Parathyroid adenoma (tissue), 2 donors: Measurements from ENCODE around the gene NLRP9.

Experiments
- H2AFZ ChIP-seq: fragments of 300-600 bp; sonication (generic); one replicate; pipeline ENCODE4 v1.7.0; 2017; ENCODE audit warnings: antibody characterized with exemption, mild to moderate bottlenecking
- H3K27ac ChIP-seq: fragments of 300-600 bp; sonication (generic); one replicate; pipeline ENCODE4 v1.7.0; 2017
- H3K27me3 ChIP-seq: fragments of 300-600 bp; sonication (generic); one replicate; pipeline ENCODE4 v1.7.0; 2017; ENCODE audit warnings: low read length; ENCODE audit not compliant: control insufficient read depth, insufficient read depth
- H3K36me3 ChIP-seq: fragments of 300-600 bp; sonication (generic); one replicate; pipeline ENCODE4 v1.7.0; 2017; ENCODE audit warnings: low read length; ENCODE audit not compliant: control insufficient read depth, insufficient read depth
- H3K4me1 ChIP-seq: fragments of 300-600 bp; sonication (generic); one replicate; pipeline ENCODE4 v1.7.0; 2017; ENCODE audit warnings: control low read depth
- H3K4me2 ChIP-seq: fragments of 300-600 bp; sonication (generic); one replicate; pipeline ENCODE4 v1.7.0; 2017; ENCODE audit warnings: low read length
- H3K4me3 ChIP-seq: fragments of 300-600 bp; sonication (generic); one replicate; pipeline ENCODE4 v1.7.0; 2017; ENCODE audit warnings: low read depth, low read length
- H3K79me2 ChIP-seq: fragments of 300-600 bp; sonication (generic); one replicate; pipeline ENCODE4 v1.7.0; 2017; ENCODE audit warnings: control low read depth
- H3K9ac ChIP-seq: fragments of 300-600 bp; sonication (generic); one replicate; pipeline ENCODE4 v1.7.0; 2017; ENCODE audit warnings: mild to moderate bottlenecking
- H3K9me3 ChIP-seq: fragments of 300-600 bp; sonication (generic); one replicate; pipeline ENCODE4 v1.7.0; 2017; ENCODE audit warnings: low read length; ENCODE audit not compliant: control insufficient read depth
- TF ChIP-seq, protein P1 (sequence below): fragments of 300-600 bp; sonication (generic); IDR thresholded peaks from one replicate; pipeline ENCODE4 v1.7.0; 2017; ENCODE audit warnings: antibody characterized with exemption, mild to moderate bottlenecking
- donor health status: primary hyperparathyroidism.

Gene NLRP9

GRCh38 chr19:55685776-55686175, 52.4 kb downstream of the NLRP9 start:
- Histone ChIP-seq H3K9me3 (no peaks in the 10 kb centered on the region), H2AFZ (no peak overlapping the region), H3K27ac (no peak overlapping the region), H3K79me2 (peaks cover 63% of the 10 kb centered on the region), H3K4me3 (no peak overlapping the region), H3K36me3 (no peaks in the 10 kb centered on the region), H3K27me3 (no peaks in the 10 kb centered on the region), H3K9ac (no peak overlapping the region), H3K4me1 (peaks cover 10% of the 10 kb centered on the region), H3K4me2 (no peak overlapping the region)
- TF ChIP-seq, protein P1, sequence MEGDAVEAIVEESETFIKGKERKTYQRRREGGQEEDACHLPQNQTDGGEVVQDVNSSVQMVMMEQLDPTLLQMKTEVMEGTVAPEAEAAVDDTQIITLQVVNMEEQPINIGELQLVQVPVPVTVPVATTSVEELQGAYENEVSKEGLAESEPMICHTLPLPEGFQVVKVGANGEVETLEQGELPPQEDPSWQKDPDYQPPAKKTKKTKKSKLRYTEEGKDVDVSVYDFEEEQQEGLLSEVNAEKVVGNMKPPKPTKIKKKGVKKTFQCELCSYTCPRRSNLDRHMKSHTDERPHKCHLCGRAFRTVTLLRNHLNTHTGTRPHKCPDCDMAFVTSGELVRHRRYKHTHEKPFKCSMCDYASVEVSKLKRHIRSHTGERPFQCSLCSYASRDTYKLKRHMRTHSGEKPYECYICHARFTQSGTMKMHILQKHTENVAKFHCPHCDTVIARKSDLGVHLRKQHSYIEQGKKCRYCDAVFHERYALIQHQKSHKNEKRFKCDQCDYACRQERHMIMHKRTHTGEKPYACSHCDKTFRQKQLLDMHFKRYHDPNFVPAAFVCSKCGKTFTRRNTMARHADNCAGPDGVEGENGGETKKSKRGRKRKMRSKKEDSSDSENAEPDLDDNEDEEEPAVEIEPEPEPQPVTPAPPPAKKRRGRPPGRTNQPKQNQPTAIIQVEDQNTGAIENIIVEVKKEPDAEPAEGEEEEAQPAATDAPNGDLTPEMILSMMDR: no peak

DNA sequence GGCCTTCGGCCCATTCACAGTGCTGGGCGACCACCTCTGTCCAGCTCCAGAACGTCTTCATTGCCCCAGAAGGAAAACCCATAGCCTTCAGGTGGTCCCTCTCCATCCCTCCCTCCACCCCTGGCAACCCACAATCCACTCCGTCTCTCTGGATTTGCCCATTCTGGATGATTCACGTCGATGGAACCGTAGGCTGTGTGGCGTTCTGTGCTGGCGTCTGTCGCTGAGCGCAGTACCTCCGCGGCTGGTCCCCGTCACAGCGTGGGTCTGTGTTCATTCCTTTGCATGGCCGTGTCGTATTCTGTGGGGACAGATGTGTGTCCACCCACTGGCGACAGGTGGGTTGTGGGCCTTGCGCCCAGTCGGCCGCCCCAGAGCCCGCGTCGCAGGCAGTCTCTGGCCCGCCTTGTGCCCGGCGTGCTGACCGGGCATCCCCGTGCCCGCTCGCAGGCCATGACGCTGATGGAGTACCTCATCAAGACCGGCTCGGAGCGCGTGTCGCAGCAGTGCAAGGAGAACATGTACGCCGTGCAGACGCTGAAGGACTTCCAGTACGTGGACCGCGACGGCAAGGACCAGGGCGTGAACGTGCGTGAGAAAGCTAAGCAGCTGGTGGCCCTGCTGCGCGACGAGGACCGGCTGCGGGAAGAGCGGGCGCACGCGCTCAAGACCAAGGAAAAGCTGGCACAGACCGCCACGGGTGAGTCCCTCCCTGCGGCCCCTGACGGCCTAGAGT, 53.1 kb downstream of the NLRP9 start:
- H3K27ac ChIP-seq: no peak overlapping the region
- TF ChIP-seq, protein P1: no peak
- peaks cover 8% of the 10 kb centered on the region for H3K4me1 ChIP-seq
- H3K4me3 ChIP-seq: no peak overlapping the region
- no peaks in the 10 kb centered on the region for H3K27me3 ChIP-seq
- no peaks in the 10 kb centered on the region for H3K36me3 ChIP-seq
- no peak overlapping the region for H2AFZ ChIP-seq
- no peak overlapping the region for H3K4me2 ChIP-seq
- H3K9me3 ChIP-seq: no peaks in the 10 kb centered on the region
- H3K9ac ChIP-seq: no peak overlapping the region
- H3K79me2 ChIP-seq: peaks cover 66% of the 10 kb centered on the region

DNA sequence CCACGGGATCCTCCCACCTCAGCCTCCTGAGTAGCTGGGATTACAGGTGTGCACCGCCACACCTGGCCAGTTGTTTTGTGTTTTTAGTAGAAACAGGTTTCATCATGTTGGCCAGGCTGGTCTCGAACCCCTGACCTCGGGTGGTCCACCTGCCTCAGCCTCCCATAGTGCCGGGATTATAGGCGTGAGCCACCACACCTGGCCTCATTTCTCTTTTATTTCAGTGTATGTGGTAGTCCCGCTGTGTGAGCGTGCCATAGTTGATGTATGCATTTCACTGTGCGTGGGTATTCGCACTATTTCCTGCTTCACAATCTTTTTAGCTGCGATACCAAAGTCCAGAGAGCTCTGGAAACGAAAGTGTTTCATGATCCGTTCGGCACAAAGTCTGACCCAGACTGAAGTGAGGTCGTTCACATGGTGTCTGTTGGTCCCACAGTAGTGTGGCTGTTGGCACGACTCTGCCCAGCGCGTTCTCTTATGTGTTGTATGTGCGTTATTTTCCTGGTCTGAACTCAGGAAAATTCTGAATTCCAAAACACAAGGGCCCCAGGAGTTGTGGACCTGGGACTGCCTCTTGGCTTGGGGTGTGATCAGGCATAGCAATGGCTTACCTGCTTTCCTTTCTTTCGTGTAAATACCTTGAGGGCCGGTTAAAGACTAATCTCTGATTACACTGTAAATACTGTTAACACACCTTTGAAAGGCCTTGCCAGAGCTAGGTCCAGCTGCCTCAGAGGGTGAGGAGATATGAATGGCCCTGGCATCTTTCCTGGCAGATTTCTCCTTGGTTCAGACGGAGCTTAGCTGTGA, 54.5 kb downstream of the NLRP9 start:
- Histone ChIP-seq H3K4me3 (no peak overlapping the region), H3K4me1 (peaks cover 17% of the 10 kb centered on the region)

DNA sequence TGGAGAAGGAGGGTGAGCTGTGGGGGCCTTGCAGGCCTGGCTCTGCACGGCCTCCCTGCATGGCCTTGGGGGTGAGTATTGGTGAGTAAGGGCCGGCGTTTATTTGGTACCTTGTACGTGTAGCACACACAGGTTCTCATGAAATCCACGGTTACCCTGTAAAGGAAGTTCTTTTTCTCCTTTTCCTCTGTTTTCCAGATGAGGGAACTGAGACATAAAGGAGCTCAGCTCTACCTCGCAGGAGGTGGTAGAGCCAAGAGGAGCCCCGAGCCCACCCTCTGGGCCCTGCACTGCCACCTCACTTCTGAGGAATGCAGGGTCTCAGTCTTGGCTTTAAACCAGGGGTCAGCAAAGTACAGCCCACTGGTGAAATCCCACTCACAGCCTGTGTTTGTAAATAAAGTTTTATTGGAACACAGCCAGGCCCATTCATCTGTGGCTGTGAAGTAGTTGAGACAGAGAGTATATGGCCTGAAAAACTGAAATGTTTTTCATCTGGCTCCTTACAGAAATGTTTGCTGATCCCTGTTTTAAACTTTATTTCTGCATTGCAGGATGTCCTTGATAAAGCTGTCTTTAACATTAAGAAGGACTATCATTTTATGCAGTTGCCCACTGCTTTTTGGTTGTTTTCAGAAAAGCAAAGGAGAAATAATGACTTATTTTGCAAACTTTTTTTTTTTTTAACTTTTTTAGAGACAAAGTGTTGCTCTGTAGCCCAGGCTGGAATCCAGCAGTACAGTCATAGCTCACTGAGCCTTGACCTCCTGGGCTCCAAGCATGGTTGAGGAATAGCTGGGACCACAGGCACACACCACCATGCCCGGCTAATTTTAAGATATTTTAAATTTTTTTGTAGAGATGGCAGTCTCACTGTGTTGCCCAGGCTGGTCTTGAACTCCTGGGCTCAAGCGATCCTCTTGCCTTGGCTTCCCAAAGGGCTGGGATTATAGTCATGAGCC, 56.8 kb downstream of the NLRP9 start:
- H3K79me2 ChIP-seq: peaks cover 74% of the 10 kb centered on the region
- H3K27me3 ChIP-seq: no peaks in the 10 kb centered on the region
- H3K4me2 ChIP-seq: no peak overlapping the region
- no peak overlapping the region for H3K4me3 ChIP-seq
- H3K9ac ChIP-seq: no peak overlapping the region
- H2AFZ ChIP-seq: no peak overlapping the region
- no peak overlapping the region for H3K27ac ChIP-seq
- TF ChIP-seq, protein P1: no peak
- H3K36me3 ChIP-seq: no peaks in the 10 kb centered on the region
- H3K4me1 ChIP-seq: peaks cover 34% of the 10 kb centered on the region
- H3K9me3 ChIP-seq: no peaks in the 10 kb centered on the region

More for the DNA sequence above, 54.5 kb downstream of the NLRP9 start:
- Histone ChIP-seq H3K9ac (no peak overlapping the region), H3K27ac (no peak overlapping the region), H3K36me3 (no peaks in the 10 kb centered on the region), H3K4me2 (peak overlapping the region; percentile 37), H3K27me3 (no peaks in the 10 kb centered on the region), H3K79me2 (peaks cover 74% of the 10 kb centered on the region), H3K9me3 (no peaks in the 10 kb centered on the region), H2AFZ (no peak overlapping the region)
- TF ChIP-seq, protein P1: no peak
